Keratinocyte (primary cell): ENCODE measurements around the gene NR1H4.

ENCODE experiments used
- EZH2 ChIP-seq: IDR thresholded peaks from one replicate; pipeline ENCODE4 v1.6.1; 2012; ENCODE audit warnings: inconsistent platforms, mild to moderate bottlenecking, low read length, moderate library complexity
- TF ChIP-seq, protein P1 (sequence below), 3 experiments: IDR thresholded peaks in 1 of 3; conservative IDR thresholded peaks in 1 of 3; optimal IDR thresholded peaks in 1 of 3; 2 replicates in 2 of 3; 3 replicates in 1 of 3; pipeline versions ENCODE3 to v1.5.1; 2011; ENCODE audit warnings: low read length in 3 of 3, mild to moderate bottlenecking in 3 of 3, moderate library complexity in 2 of 3, control low read depth in 1 of 3, inconsistent platforms in 1 of 3; ENCODE audit not compliant: insufficient read depth in 2 of 3; ENCODE audit errors: extremely low read depth in 1 of 3

- TF ChIP-seq, protein P1, sequence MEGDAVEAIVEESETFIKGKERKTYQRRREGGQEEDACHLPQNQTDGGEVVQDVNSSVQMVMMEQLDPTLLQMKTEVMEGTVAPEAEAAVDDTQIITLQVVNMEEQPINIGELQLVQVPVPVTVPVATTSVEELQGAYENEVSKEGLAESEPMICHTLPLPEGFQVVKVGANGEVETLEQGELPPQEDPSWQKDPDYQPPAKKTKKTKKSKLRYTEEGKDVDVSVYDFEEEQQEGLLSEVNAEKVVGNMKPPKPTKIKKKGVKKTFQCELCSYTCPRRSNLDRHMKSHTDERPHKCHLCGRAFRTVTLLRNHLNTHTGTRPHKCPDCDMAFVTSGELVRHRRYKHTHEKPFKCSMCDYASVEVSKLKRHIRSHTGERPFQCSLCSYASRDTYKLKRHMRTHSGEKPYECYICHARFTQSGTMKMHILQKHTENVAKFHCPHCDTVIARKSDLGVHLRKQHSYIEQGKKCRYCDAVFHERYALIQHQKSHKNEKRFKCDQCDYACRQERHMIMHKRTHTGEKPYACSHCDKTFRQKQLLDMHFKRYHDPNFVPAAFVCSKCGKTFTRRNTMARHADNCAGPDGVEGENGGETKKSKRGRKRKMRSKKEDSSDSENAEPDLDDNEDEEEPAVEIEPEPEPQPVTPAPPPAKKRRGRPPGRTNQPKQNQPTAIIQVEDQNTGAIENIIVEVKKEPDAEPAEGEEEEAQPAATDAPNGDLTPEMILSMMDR (optimal IDR thresholded peaks at IDR 0.05 in 1 of 3, IDR thresholded peaks at IDR 0.05 in 1 of 3, conservative IDR thresholded peaks at IDR 0.05 in 1 of 3; ENCODE audit: extremely low read depth in 1 of 3, insufficient read depth in 2 of 3, low read length in 3 of 3), result no peak
- no peak for TF ChIP-seq EZH2
Observed at GRCh38 chr12:100504804-100505203, 31.1 kb downstream of the NR1H4 start.
